ENCODE measurements around the gene MLLT10. TPM values are rescaled to one million over a fixed set of nuclear protein-coding genes. Genes with fewer than 3 reads are reported as not detected.
"Not testable (repeated sequence)": the region's sequence is repeated elsewhere in the genome, so short reads cannot be mapped to it uniquely, and the experiment has no call there.

MLLT10 gene
- total and polyA plus RNA-seq, 2 experiments from 2014 or later: 16.8 to 34.9 TPM

- Histone ChIP-seq H3K79me2 (peaks cover 96% of the 10 kb centered on the region), H3K27me3 (no peaks in the 10 kb centered on the region), H4K20me1 (ENCODE audit: insufficient read depth, poor library complexity, severe bottlenecking) (peaks cover 23% of the 10 kb centered on the region), H3K4me1 (ENCODE audit: insufficient read depth) (no peaks in the 10 kb centered on the region), H3K9me2 (replicated peaks; ENCODE audit: insufficient read depth) (no peaks in the 10 kb centered on the region), H3K36me3 (replicated peaks; ENCODE audit: insufficient read depth, low read depth) (no peaks in the 10 kb centered on the region), H3K27ac (no peak overlapping the region), H2AFZ (no peak overlapping the region), H3K9me3 (ENCODE audit: low read depth) (no peaks in the 10 kb centered on the region), H3K4me2 (no peak overlapping the region), H3K4me3 (no peak overlapping the region)
- DNase-seq (ENCODE audit: low spot score): no peak
- no peak for TF ChIP-seq CTCF (IDR thresholded peaks at IDR 0.05; ENCODE audit: poor library complexity)
- TF ChIP-seq EZH2 (IDR thresholded peaks at IDR 0.05; ENCODE audit: borderline replicate concordance): no peak
- no peak for TF ChIP-seq EZH2phosphoT487 (IDR thresholded peaks at IDR 0.05; ENCODE audit: low read depth, severe bottlenecking, unreplicated experiment)
- WGBS (ENCODE audit: low lambda C conversion rate, missing lambda C conversion rate): over 99% methylated on average over 5 of the region's 5 CpGs
Measured at GRCh38 chr10:21579291-21579690, 45.3 kb downstream of the MLLT10 start.

- H3K9me2 ChIP-seq (replicated peaks; ENCODE audit: insufficient read depth); H3K4me2 ChIP-seq; H3K4me1 ChIP-seq (ENCODE audit: insufficient read depth); H3K9me3 ChIP-seq (ENCODE audit: low read depth); H3K4me3 ChIP-seq; H2AFZ ChIP-seq; H3K36me3 ChIP-seq (replicated peaks; ENCODE audit: insufficient read depth, low read depth); H3K27ac ChIP-seq; H3K27me3 ChIP-seq; DNase-seq (ENCODE audit: low spot score): not testable (repeated sequence)
- H3K79me2 ChIP-seq: peaks cover 94% of the 10 kb centered on the region
- whole genome bisulfite sequencing (ENCODE audit: low lambda C conversion rate, missing lambda C conversion rate): 84% methylated on average over 3 of the region's 3 CpGs
- peaks cover 21% of the 10 kb centered on the region for H4K20me1 ChIP-seq (ENCODE audit: insufficient read depth, poor library complexity, severe bottlenecking)
Measured at GRCh38 chr10:21581421-21581834, 47.4 kb downstream of the MLLT10 start.

- Histone ChIP-seq H4K20me1 (ENCODE audit: insufficient read depth, poor library complexity, severe bottlenecking) (peaks cover 13% of the 10 kb centered on the region), H2AFZ (no peak overlapping the region), H3K36me3 (replicated peaks; ENCODE audit: insufficient read depth, low read depth) (no peaks in the 10 kb centered on the region), H3K4me2 (no peak overlapping the region), H3K4me1 (ENCODE audit: insufficient read depth) (no peaks in the 10 kb centered on the region), H3K9me2 (replicated peaks; ENCODE audit: insufficient read depth) (no peaks in the 10 kb centered on the region), H3K27ac (no peak overlapping the region), H3K9me3 (ENCODE audit: low read depth) (no peaks in the 10 kb centered on the region), H3K79me2 (peaks cover 78% of the 10 kb centered on the region), H3K27me3 (no peaks in the 10 kb centered on the region), H3K4me3 (no peak overlapping the region)
- TF ChIP-seq EZH2 (IDR thresholded peaks at IDR 0.05; ENCODE audit: borderline replicate concordance): no peak
- no peak for TF ChIP-seq EZH2phosphoT487 (IDR thresholded peaks at IDR 0.05; ENCODE audit: low read depth, severe bottlenecking, unreplicated experiment)
- no peak for TF ChIP-seq CTCF (IDR thresholded peaks at IDR 0.05; ENCODE audit: poor library complexity)
- DNase-seq (ENCODE audit: low spot score): no peak
- WGBS (ENCODE audit: low lambda C conversion rate, missing lambda C conversion rate): 97% methylated on average over 9 of the region's 9 CpGs
Measured at GRCh38 chr10:21584834-21585530, 51.0 kb downstream of the MLLT10 start.

- Histone ChIP-seq H3K4me3 (no peak overlapping the region), H3K79me2 (peaks cover 77% of the 10 kb centered on the region), H3K36me3 (replicated peaks; ENCODE audit: insufficient read depth, low read depth) (no peaks in the 10 kb centered on the region), H3K4me1 (ENCODE audit: insufficient read depth) (no peaks in the 10 kb centered on the region), H4K20me1 (ENCODE audit: insufficient read depth, poor library complexity, severe bottlenecking) (peaks cover 3% of the 10 kb centered on the region), H3K9me3 (ENCODE audit: low read depth) (no peaks in the 10 kb centered on the region), H3K9me2 (replicated peaks; ENCODE audit: insufficient read depth) (no peaks in the 10 kb centered on the region), H3K4me2 (no peak overlapping the region), H2AFZ (no peak overlapping the region), H3K27me3 (no peaks in the 10 kb centered on the region), H3K27ac (no peak overlapping the region)
- TF ChIP-seq EZH2 (IDR thresholded peaks at IDR 0.05; ENCODE audit: borderline replicate concordance): no peak
- no peak for DNase-seq (ENCODE audit: low spot score)
Measured at GRCh38 chr10:21587391-21587790, 53.4 kb downstream of the MLLT10 start.

GRCh38 chr10:21588159-21588558 lies 54.1 kb downstream of the MLLT10 start:
- not testable (repeated sequence) for H4K20me1 ChIP-seq (ENCODE audit: insufficient read depth, poor library complexity, severe bottlenecking); H3K27me3 ChIP-seq; DNase-seq (ENCODE audit: low spot score); H3K4me2 ChIP-seq; H3K4me3 ChIP-seq; H3K4me1 ChIP-seq (ENCODE audit: insufficient read depth); H3K27ac ChIP-seq; H2AFZ ChIP-seq; H3K9me3 ChIP-seq (ENCODE audit: low read depth); H3K36me3 ChIP-seq (replicated peaks; ENCODE audit: insufficient read depth, low read depth); H3K9me2 ChIP-seq (replicated peaks; ENCODE audit: insufficient read depth)
- WGBS (ENCODE audit: low lambda C conversion rate, missing lambda C conversion rate): 65% methylated on average over 7 of the region's 7 CpGs
- peaks cover 77% of the 10 kb centered on the region for H3K79me2 ChIP-seq

Data from hepatocyte (in vitro differentiated cells).